NB4 (cell line): ENCODE results near the gene SPRED3.

Source experiments
- MYC ChIP-seq: IDR thresholded peaks from 2 replicates; pipeline ENCODE4 v1.6.1; 2011; ENCODE audit warnings: low read depth, low read length
- POLR2A ChIP-seq: IDR thresholded peaks from 2 replicates; pipeline ENCODE4 v1.6.1; 2011; ENCODE audit warnings: mild to moderate bottlenecking; ENCODE audit not compliant: insufficient read length; ENCODE audit errors: extremely low read depth
- TF ChIP-seq, protein P1 (sequence below): IDR thresholded peaks from one replicate; pipeline ENCODE4 v1.5.1; 2012; ENCODE audit warnings: low read depth, low read length
- TF ChIP-seq, protein P2 (sequence below): IDR thresholded peaks from 2 replicates; pipeline ENCODE4 v1.6.1; 2011; ENCODE audit warnings: low read depth, low read length

DNA sequence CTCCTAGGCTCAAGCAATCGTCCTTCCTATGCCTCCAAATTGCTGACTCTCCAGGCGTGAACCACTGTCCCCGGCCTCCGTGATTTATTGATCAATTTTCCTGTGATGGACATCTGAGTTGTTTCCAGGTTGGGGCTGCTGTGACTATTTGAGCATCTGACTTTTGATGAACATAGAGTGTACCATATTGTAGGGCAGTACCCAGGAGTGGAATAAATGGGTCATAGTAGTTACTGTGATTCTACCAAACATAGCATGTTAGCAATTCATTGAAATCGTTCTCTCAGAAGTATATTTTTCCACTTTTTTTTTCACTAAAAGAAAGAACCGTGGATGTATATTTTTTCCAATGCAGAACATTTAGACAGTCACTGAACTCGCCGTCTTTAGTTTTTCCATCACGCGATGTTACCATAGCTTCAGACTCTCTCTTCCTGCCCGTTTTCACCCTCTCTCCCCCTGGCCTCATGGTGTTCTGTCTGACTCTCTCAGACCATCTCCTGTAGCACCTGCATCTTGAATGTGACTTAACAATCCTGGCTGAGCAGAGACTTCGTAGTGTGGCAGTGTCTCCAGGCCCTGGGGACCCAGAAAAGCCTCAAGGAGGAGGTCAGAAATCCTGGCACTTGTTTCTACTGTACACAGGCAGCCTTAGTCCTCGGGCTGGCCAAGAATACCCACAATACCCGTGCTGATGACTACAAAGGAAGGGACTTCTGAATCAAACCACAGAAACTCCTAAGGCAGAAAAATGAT is 40.7 kb downstream of the SPRED3 start:
- TF ChIP-seq, protein P1, sequence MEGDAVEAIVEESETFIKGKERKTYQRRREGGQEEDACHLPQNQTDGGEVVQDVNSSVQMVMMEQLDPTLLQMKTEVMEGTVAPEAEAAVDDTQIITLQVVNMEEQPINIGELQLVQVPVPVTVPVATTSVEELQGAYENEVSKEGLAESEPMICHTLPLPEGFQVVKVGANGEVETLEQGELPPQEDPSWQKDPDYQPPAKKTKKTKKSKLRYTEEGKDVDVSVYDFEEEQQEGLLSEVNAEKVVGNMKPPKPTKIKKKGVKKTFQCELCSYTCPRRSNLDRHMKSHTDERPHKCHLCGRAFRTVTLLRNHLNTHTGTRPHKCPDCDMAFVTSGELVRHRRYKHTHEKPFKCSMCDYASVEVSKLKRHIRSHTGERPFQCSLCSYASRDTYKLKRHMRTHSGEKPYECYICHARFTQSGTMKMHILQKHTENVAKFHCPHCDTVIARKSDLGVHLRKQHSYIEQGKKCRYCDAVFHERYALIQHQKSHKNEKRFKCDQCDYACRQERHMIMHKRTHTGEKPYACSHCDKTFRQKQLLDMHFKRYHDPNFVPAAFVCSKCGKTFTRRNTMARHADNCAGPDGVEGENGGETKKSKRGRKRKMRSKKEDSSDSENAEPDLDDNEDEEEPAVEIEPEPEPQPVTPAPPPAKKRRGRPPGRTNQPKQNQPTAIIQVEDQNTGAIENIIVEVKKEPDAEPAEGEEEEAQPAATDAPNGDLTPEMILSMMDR: no peak
- TF ChIP-seq POLR2A (no peak), MYC (no peak)
- TF ChIP-seq, protein P2, sequence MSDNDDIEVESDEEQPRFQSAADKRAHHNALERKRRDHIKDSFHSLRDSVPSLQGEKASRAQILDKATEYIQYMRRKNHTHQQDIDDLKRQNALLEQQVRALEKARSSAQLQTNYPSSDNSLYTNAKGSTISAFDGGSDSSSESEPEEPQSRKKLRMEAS: no peak
